Activated CD4-positive, CD25-positive, alpha-beta regulatory T cell treated with anti-CD3 and anti-CD28 coated beads, Interleukin-2, amount 50 U/mL, for 24 hours (primary cell): ENCODE data around the gene PNPLA7.

Experiments used
- ATAC-seq, 2 donors: fragments of 150-1000 bp; cut with Tn5 transposase; one replicate each; pipeline ENCODE4 v1.10.0; 2021; ENCODE audit warnings: mild to moderate bottlenecking in 1 of 2, moderate library complexity in 1 of 2

PNPLA7 gene

DNA sequence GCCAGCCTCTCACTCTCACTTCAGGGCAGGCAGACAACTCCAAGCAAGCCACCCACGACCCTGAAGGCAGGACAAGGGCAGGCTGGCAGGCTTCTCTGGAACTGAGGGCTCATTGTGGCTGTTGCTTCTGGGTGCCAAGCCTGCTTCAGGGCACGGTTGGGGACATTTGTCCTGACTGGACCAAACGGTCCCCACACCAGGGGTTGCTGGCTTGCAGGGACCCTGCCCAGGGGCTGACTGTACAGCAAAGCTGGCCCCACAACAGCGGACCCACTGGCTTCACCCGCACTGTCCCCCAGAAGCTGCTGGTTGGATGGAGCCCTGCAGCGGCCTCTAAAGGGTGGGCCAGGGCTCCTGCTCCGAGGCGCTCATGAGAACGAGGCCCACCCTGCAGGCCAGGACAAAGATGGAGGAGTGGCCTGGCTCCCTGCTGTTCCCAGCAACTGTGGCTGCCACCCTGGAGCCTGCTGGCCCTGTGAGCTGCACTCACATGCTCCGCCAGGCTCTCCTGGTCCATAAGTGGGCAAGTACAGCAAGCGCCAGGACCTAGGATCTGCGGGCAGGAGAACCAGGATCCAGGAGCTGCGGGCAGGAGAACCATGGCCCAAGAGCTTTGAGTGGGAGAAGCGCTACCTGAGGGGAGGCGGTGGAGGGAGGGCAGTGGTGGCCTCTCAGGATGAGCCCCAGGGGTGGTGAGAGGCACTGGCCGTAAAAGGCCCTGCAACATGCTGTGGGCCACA is 56.7 kb downstream of the PNPLA7 start:
- ATAC-seq: no peak

- peak; percentile 32 to 54 for ATAC-seq
Measured at GRCh38 chr9:137492464-137493363, 57.5 kb downstream of the PNPLA7 start.

DNA sequence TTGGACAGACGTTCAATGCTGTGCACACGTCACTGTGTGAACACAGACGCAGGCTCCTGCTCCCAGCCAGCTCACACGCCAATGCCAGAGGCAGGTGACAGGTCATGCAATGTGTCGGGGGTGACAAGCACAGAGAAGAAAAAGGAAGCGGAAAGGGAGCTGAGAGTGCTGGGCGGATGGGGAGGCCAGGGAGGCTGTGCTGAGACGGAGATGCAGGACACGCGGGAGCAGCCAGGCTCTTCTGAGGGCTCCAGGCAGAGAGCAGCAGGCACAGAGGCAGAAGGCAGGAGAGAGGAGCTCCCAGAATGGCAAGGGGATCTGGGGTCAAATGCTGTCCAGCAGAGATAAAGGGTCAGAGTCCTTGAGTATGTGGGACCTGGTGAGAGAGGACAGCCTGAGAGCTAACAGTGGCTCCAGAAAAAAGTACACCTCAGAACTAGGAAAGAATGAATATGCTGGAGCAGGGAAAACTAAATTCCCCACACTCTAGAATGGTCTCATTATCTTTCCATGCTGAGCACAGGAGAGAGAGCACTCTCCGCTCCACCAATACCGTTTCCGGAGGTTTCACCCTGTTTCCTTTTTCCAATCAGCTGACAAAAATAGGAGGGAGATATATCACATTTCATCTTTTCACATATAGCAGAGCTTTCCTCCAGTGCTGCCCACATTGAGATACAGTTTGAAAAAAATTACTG is 58.3 kb downstream of the PNPLA7 start:
- no peak for ATAC-seq

- ATAC-seq: no peak
Measured at GRCh38 chr9:137490532-137491186, 59.5 kb downstream of the PNPLA7 start.

- no peak for ATAC-seq
Measured at GRCh38 chr9:137488906-137489305, 61.3 kb downstream of the PNPLA7 start.

DNA sequence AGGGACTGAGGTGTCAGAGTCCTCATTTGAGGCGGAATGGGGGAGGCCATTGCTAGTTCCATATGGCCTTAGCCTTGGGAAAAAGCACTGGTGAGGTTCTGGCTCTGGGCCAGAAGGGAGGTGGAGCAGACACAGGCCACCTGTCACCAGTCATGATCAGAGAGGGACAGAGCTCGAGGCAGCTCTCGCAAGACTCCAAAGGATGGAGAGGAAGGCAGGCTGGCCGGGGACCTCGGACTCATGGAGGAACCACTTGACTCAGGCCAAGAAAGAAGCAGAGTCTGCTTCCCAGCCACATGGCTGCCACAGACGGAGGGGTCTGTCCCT is 61.9 kb downstream of the PNPLA7 start:
- ATAC-seq: no peak

- ATAC-seq: no peak
Measured at GRCh38 chr9:137487454-137488326, 62.5 kb downstream of the PNPLA7 start.

DNA sequence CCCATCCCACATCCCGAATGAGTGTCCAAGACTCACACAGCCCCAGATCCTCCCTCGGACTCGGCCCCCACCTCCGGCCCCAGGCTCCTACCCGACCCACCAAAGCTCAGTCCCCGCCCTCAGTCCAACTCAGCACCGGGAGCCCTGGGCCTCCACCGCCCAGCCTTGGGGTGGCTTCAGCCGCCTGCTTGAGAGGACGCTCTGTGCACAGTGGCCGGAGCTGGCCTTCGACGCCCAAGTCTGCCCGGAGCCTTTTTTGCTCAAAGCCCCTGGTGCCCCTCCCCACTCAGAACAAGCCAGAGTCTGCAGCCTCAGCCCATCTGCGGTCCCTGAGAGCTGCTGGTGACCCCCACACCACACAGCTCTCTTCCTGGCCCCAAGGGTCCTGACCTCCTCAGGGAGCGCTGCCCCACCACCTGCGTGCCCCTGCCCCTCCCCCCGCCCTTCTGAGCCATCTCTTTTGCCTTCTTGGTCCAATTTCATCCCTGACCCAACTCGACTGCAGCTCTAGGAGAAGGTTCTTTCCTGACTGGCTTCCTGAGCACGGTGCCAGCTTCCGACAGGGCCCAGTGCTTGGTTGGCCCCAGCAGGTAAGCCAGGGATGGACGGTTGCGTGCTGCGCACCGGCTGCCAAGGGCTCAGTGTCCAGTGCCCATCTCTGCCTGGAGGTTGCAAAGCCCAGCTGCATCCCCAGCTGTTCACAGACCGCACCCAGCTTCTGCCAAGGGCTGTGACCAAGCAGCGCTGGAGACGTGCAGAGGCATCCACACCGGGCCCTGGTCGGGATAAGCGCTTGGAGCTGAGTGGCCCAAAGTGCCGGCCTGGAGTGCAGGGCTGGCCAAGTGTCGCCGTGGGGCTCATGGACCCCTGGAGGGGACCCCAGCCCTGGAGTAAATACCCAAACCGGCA is 63.4 kb downstream of the PNPLA7 start:
- ATAC-seq: no peak

- no peak for ATAC-seq
Measured at GRCh38 chr9:137486141-137486490, 64.1 kb downstream of the PNPLA7 start.

- ATAC-seq: no peak
Measured at GRCh38 chr9:137485343-137486140, 64.7 kb downstream of the PNPLA7 start.

GRCh38 chr9:137484551-137485315 is 65.5 kb downstream of the PNPLA7 start:
- ATAC-seq: no peak

DNA sequence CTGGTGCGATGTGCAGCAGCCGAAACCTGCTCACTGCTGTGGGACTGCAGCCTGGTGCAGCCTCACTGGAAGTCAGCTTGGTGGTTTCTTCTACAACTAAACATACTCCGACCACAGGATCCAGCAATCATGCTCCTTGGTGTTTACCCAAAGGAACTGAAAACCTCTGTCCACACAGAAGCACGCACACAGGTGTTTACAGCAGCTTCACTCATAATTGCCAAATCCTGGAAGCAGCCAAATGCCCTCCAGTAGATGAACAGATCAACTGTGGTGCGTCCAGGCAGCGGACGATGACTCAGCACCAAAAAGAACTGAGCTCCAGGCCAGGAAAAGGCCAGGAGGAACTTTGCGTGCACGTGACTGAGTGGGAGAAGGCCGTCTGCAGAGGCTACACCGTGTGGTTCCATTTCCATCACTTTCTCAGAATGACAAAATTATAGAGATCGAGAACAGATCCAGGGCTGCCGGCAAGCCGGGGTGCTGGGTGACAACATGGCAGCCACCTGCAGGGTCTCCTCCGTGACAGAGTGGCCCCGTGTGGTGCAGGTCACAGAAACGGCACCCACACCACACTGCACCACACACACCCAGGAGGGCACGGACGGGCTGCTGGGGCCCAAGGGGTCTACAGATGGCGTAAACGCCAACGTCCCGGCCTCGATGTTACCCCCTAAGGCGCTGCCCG is 68.0 kb downstream of the PNPLA7 start:
- ATAC-seq: peak in 1 of 2 donors; percentile 10

GRCh38 chr9:137480686-137481683 is 69.2 kb downstream of the PNPLA7 start:
- no peak for ATAC-seq

DNA sequence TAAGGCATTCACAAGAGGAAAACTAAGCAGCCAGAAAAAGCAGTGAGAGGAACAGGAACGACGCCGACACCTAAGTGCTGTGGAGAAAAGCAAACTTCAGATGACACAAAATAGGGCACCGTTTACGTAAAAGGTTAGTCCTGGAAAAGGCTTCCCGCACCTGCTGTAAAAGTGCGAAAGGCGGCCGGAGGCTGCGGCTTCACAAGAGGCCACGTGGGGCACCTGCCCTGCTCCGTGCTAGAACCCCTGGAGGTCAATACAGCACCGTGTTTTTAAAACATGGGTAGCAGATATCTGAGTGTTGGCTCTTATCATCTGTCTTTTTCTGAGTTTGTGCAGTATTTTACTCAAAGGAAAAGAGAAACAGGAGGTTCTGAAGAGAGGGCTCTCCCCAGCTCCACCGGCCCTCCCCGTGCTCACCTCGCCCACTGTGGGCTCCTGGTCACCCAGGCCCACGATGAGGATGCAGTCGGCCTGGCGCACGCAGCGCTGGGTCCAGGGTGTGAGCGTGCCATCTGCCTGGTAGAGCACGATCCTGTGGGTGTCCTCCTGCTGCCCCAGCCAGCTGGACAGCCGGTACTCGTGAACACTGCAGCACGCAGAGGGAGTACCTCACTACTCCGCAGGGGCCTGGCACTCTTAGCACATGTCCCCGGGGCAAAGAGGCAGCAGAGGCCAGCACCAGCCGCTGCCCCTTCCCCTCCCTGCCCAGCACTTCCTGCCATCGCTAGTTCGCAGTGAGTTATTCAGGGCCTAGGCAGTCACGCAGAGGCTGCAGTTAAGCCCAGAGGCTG is 70.1 kb downstream of the PNPLA7 start:
- ATAC-seq: no peak

- no peak for ATAC-seq
Measured at GRCh38 chr9:137478962-137479861, 71.0 kb downstream of the PNPLA7 start.
